Measurements from ENCODE around the gene ADGRG6.

ADGRG6 gene

DNA sequence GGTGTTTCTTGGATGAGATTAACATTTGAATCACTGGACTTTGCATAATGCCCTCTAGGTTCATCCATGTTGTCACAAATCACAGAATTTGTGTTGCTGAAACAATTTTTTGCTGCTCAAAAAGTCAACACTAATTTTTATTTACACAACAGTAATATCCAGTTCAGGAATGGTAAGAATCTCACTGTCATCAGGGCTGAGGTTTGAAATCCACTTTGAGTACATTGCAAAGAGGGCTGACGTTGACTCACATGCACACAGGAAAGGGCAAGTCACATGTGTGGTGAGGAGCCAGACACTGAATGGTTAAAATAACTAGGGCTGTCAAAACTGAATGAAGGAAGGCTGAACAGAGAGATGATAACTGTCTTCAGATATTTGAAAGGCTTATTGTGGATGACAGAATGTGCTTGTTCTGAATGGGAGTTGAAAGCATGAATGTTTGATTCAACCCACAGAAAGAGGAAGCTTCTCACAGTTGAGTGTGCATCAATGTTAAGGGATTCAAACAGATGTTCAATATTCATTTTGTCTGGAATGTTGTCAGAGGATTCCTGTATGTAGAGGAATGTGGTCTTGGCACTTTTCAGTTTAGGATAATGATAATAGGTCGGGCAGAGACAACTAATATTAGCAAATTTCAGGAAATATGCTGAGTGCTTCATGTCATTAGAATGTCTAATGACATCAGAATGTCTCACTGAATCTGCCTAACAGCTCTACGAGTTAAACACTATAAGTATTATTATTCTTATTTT lies 3.6 kb upstream of the ADGRG6 start:
- TF ChIP-seq, protein P1, sequence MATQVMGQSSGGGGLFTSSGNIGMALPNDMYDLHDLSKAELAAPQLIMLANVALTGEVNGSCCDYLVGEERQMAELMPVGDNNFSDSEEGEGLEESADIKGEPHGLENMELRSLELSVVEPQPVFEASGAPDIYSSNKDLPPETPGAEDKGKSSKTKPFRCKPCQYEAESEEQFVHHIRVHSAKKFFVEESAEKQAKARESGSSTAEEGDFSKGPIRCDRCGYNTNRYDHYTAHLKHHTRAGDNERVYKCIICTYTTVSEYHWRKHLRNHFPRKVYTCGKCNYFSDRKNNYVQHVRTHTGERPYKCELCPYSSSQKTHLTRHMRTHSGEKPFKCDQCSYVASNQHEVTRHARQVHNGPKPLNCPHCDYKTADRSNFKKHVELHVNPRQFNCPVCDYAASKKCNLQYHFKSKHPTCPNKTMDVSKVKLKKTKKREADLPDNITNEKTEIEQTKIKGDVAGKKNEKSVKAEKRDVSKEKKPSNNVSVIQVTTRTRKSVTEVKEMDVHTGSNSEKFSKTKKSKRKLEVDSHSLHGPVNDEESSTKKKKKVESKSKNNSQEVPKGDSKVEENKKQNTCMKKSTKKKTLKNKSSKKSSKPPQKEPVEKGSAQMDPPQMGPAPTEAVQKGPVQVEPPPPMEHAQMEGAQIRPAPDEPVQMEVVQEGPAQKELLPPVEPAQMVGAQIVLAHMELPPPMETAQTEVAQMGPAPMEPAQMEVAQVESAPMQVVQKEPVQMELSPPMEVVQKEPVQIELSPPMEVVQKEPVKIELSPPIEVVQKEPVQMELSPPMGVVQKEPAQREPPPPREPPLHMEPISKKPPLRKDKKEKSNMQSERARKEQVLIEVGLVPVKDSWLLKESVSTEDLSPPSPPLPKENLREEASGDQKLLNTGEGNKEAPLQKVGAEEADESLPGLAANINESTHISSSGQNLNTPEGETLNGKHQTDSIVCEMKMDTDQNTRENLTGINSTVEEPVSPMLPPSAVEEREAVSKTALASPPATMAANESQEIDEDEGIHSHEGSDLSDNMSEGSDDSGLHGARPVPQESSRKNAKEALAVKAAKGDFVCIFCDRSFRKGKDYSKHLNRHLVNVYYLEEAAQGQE (IDR thresholded peaks at IDR 0.05; ENCODE audit: insufficient read depth in 1 of 2, low read depth in 2 of 2, low read length in 2 of 2), result no peak
- TF ChIP-seq SIN3A (IDR thresholded peaks at IDR 0.05; ENCODE audit: borderline replicate concordance, insufficient read depth, low read length) (no peak), FOXP2 (optimal IDR thresholded peaks at IDR 0.05; ENCODE audit: borderline replicate concordance, extremely low read depth, extremely low read length, insufficient read depth) (no peak)

DNA sequence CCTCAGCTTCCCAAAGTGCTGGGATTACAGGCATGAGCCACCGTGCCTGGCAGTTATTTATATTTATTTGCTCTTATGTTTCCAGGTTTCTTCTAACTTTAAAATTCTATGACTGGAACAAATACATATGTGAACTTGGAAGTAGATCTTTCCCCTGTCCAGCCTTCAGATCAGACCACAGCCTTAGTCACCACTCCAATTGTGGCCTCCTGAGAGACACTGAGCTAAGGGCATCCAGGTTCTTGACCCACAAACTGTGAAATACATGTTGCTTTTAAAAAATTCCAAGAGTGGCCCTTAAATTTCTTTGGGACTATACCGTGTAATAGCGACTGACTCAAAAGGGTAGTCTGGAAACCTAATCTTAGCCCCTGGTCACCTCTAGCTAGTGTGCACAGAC lies 1.5 kb upstream of the ADGRG6 start:
- TF ChIP-seq FOXP2 (optimal IDR thresholded peaks at IDR 0.05; ENCODE audit: borderline replicate concordance, extremely low read depth, extremely low read length, insufficient read depth), result no peak
- no peak for TF ChIP-seq TAF1 (IDR thresholded peaks at IDR 0.05; ENCODE audit: borderline replicate concordance, insufficient read depth, low read length)
- TF ChIP-seq, protein P1 (IDR thresholded peaks at IDR 0.05; ENCODE audit: insufficient read depth in 1 of 2, low read depth in 2 of 2, low read length in 2 of 2), result no peak
- TF ChIP-seq SIN3A (IDR thresholded peaks at IDR 0.05; ENCODE audit: borderline replicate concordance, insufficient read depth, low read length), result no peak
- no peak for TF ChIP-seq POLR2AphosphoS5 (IDR thresholded peaks at IDR 0.05; ENCODE audit: low read depth, low read length)

DNA sequence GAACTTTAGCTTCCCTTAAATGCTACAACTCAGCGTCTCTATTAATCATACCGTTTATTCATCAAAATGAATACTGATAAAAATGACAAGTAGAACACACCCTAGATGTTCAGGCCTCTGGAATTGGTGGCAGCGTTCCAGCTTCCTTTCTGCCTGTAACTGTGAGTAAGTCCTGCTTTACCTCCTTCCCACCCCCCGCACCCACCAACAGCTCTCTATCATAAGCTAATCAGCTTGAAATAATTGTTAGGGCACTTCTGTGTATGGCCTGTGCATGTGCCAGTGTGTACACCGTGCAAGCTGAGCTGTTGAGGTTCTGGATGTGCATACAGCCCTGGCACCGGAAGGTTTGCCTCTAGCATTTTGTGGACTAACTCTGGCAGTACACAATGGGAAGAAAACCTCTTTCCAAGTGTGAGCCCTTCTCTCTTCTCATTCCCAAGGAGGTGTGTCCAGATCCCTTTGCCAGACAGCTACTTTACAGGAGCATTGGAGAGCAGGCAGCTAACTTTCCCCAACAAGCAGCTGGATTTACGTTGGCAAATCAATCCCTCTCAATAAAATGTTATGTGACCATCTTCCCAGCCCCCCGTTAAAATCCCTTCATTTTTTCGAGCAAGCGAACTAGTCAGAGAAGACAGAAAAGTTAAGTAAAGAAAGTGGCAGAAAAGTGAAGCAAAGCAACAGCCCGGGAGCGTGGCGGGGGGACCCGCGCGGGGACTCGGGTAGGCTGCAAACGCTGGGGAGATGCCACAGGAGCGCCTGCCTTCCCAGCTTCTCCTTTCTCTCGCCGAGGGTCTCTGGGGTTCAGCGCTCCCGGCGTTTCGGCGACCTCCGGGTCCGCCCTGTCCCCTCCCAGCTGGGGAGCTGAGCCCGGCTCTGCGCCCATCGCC lies 803 bp upstream of the ADGRG6 start:
- TF ChIP-seq, protein P1 (IDR thresholded peaks at IDR 0.05; ENCODE audit: insufficient read depth in 1 of 2, low read depth in 2 of 2, low read length in 2 of 2), result no peak
- TF ChIP-seq FOXP2 (optimal IDR thresholded peaks at IDR 0.05; ENCODE audit: borderline replicate concordance, extremely low read depth, extremely low read length, insufficient read depth), result no peak
- TF ChIP-seq POLR2AphosphoS5 (IDR thresholded peaks at IDR 0.05; ENCODE audit: low read depth, low read length), result peak; percentile 45; the same call in 1 of the 2 replicates
- TF ChIP-seq TAF1 (IDR thresholded peaks at IDR 0.05; ENCODE audit: borderline replicate concordance, insufficient read depth, low read length), result no peak
- peak; percentile 63; the same call in 1 of the 2 replicates for TF ChIP-seq SIN3A (IDR thresholded peaks at IDR 0.05; ENCODE audit: borderline replicate concordance, insufficient read depth, low read length)

DNA sequence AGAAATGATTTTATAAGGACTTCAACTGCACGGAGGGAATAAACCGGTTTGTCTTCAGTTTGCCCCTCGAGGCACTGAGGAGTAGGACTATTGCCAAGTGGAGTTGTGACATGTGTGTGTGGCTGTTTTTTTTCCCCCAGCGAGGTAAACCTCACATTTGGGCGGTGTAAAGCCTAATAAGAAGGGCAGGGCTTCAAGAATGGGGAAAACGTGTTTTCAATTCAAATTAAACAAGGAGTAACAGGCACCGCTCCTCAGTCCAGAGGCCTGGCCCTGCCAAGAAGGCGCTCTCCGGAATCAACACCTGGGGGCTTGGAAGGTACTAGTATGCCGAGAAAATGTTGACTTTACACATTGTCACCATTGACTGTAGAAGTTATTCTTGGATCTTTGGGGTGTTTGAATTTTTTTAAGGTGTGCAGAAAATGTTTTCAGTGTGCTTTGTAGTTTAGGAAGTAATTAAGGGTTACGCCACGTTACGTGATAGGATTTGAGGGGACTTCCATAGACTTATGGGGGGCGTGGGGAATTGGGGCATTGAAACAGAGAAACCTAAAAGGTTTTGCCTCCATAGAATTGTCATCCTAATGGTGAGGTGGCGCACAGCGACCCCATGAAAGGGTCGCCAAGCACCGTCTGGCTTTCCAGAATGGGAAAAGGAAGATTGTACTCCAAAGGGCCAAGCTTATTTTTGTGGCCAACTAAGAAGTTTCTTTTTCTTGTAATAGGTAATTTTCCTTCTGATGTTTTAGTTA lies 791 bp downstream of the ADGRG6 start:
- TF ChIP-seq TAF1 (IDR thresholded peaks at IDR 0.05; ENCODE audit: borderline replicate concordance, insufficient read depth, low read length) (no peak), POLR2AphosphoS5 (IDR thresholded peaks at IDR 0.05; ENCODE audit: low read depth, low read length) (no peak), SIN3A (IDR thresholded peaks at IDR 0.05; ENCODE audit: borderline replicate concordance, insufficient read depth, low read length) (no peak), FOXP2 (optimal IDR thresholded peaks at IDR 0.05; ENCODE audit: borderline replicate concordance, extremely low read depth, extremely low read length, insufficient read depth) (no peak)
- TF ChIP-seq, protein P1 (IDR thresholded peaks at IDR 0.05; ENCODE audit: insufficient read depth in 1 of 2, low read depth in 2 of 2, low read length in 2 of 2), result no peak
